ENCODE data around the gene JAM2. TPM values are rescaled to one million over a fixed set of nuclear protein-coding genes. Genes with fewer than 3 reads are reported as not detected.

The JAM2 gene
- polyA plus RNA-seq, 1 experiment, result 0.21 TPM

DNA sequence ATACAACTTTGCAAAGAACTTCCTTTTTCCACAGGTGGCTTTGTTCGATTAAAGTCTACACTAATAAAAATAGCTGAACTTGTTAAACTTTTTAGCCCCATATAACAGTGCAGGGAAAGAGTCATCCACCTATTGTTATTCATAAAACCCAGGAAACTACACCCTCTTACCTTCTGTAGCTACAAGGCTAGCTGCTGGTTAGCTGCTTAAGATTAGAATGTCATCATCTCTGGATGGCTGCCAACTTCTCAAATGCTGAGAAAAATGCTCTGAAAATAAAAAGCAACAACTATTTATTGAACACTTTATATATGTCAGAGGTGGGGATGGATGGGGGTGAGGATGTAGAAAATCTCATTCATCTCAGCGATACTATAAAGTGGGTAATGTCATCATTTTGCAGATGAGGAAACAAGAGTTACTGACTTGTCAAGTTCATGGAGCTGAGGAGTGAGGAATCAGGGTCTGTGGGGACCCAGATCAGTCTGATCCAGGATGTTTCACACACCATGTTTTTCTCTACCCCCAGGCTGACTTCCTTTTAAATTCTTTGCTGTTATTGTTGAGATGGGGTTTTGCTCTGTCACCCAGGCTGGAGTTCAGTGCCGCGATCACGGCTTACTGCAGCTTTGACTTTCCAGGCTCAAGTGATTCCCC lies 78.6 kb downstream of the JAM2 start:
- ChIA-PET POLR2A (no interaction called here), CTCF (interaction anchor here (1.3 to 2.0 kb wide), 2 partner anchors 9 to 109 kb away, joined by 3 to 13 read pairs; no protein-coding TSS in a partner anchor)
- H3K36me3 ChIP-seq (ENCODE audit: control insufficient read depth, insufficient read depth, low read length), result peaks cover 7% of the 10 kb centered on the region
- H3K27me3 ChIP-seq (ENCODE audit: control insufficient read depth, insufficient read depth, low read length), result no peaks in the 10 kb centered on the region
- H3K4me3 ChIP-seq (ENCODE audit: low read depth, low read length), result no peak overlapping the region
- DNase-seq (ENCODE audit: low read depth), result no peak
- no peak for TF ChIP-seq CTCF (IDR thresholded peaks at IDR 0.05; ENCODE audit: insufficient read depth, low read depth, low read length)

DNA sequence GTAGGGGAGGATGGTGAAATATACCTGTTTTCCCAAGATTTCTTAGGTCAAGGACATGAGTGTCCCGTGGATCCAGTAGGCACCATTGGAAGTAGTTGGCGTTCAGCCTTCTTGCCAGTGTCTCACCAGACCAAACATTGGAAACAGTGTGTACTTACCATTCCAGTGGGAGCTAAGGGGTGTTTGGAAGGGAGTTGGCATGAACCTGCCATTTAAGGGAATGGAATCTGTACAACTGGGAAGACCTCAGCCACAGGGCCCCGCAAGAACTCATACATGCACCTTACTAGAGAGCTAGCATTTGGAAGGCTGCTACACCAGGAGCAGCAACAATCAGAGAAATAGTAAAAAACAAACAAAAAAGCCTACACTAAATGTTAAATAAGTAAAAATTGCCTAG lies 82.9 kb downstream of the JAM2 start:
- Histone ChIP-seq H3K4me3 (ENCODE audit: low read depth, low read length) (no peak overlapping the region), H3K36me3 (ENCODE audit: control insufficient read depth, insufficient read depth, low read length) (peaks cover 10% of the 10 kb centered on the region), H3K27me3 (ENCODE audit: control insufficient read depth, insufficient read depth, low read length) (no peaks in the 10 kb centered on the region)
- no peak for TF ChIP-seq CTCF (IDR thresholded peaks at IDR 0.05; ENCODE audit: insufficient read depth, low read depth, low read length)
- DNase-seq (ENCODE audit: low read depth), result no peak
- POLR2A ChIA-PET, result no interaction called here
- CTCF ChIA-PET, result interaction anchor here (0.7 kb wide), 1 partner anchor 14 kb away, joined by 4 read pairs; no protein-coding TSS in a partner anchor

DNA sequence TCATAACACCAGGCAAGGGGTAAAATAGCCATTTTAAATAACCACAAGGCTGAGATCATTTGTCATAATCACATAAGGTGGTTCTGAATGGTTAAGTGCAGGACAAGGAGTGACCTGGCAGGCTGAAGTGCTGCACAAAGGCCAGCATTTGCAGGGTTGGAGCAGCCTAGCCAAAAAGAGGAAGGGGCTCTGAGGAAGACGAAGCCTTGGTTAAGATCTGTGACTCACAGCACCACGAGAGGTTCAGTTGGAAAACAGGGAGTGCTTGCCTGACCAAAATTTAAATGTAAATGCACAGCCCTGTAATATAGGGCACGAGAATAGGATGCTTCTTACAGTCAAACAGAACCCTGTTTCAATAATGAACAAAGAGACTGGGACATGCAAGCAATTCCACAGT lies 83.6 kb downstream of the JAM2 start:
- CTCF ChIA-PET, result interaction anchor here (1.7 kb wide), 1 partner anchor 14 kb away, joined by 5 read pairs; no protein-coding TSS in a partner anchor

GRCh38 chr21:25732091-25732760 lies 93.2 kb downstream of the JAM2 start:
- ChIA-PET POLR2A (no interaction called here), CTCF (no interaction called here)
- peaks cover 7% of the 10 kb centered on the region for H3K36me3 ChIP-seq (ENCODE audit: control insufficient read depth, insufficient read depth, low read length)
- no peak for TF ChIP-seq CTCF (IDR thresholded peaks at IDR 0.05; ENCODE audit: insufficient read depth, low read depth, low read length)
- H3K27me3 ChIP-seq (ENCODE audit: control insufficient read depth, insufficient read depth, low read length), result no peaks in the 10 kb centered on the region
- no peak overlapping the region for H3K4me3 ChIP-seq (ENCODE audit: low read depth, low read length)
- DNase-seq (ENCODE audit: low read depth), result no peak

More for the DNA sequence above, 83.6 kb downstream of the JAM2 start:
- H3K36me3 ChIP-seq (ENCODE audit: control insufficient read depth, insufficient read depth, low read length), result peaks cover 11% of the 10 kb centered on the region
- no peak overlapping the region for H3K4me3 ChIP-seq (ENCODE audit: low read depth, low read length)
- POLR2A ChIA-PET, result no interaction called here
- no peaks in the 10 kb centered on the region for H3K27me3 ChIP-seq (ENCODE audit: control insufficient read depth, insufficient read depth, low read length)
- no peak for TF ChIP-seq CTCF (IDR thresholded peaks at IDR 0.05; ENCODE audit: insufficient read depth, low read depth, low read length)
- DNase-seq (ENCODE audit: low read depth), result no peak

- DNase-seq (ENCODE audit: low read depth), result no peak
- POLR2A ChIA-PET, result interaction anchor here (0.6 to 0.7 kb wide), 2 partner anchors 1012 to 1080 kb away, joined by 3 to 5 read pairs; no protein-coding TSS in a partner anchor
- Histone ChIP-seq H3K4me3 (ENCODE audit: low read depth, low read length) (peak overlapping the region; percentile 80), H3K36me3 (ENCODE audit: control insufficient read depth, insufficient read depth, low read length) (no peaks in the 10 kb centered on the region; the same call in 1 of the 2 replicates), H3K27me3 (ENCODE audit: control insufficient read depth, insufficient read depth, low read length) (no peaks in the 10 kb centered on the region)
- CTCF ChIA-PET, result interaction anchor here (1.2 to 1.7 kb wide), 2 partner anchors 15 to 126 kb away, joined by 3 to 8 read pairs; no protein-coding TSS in a partner anchor
- no peak for TF ChIP-seq CTCF (IDR thresholded peaks at IDR 0.05; ENCODE audit: insufficient read depth, low read depth, low read length)
Observed at GRCh38 chr21:25733859-25734653, 95.0 kb downstream of the JAM2 start.

Measured in BJ (cell line).